HL-60 (cell line): Measurements from ENCODE around the gene CUL1.

Experiments used
- DNase-seq, 2 experiments: peaks; one replicate each; pipeline ENCODE4 v3.0.0-alpha.2; 2010 to 2020; ENCODE audit warnings: low read depth in 1 of 2, low spot score in 1 of 2
- H3K27ac ChIP-seq: fragments of 250-450 bp; sonication (Bioruptor Pico); replicated peaks from 2 replicates; pipeline ENCODE4 v1.5.1; 2020; ENCODE audit warnings: mild to moderate bottlenecking, moderate library complexity
- H3K27me3 ChIP-seq: fragments of 250-450 bp; sonication (Bioruptor Pico); 2 replicates; pipeline ENCODE4 v1.5.1; 2021; ENCODE audit warnings: mild to moderate bottlenecking, moderate library complexity; ENCODE audit not compliant: insufficient read depth, poor library complexity, severe bottlenecking
- H3K4me3 ChIP-seq: replicated peaks from 2 replicates; pipeline ENCODE4 v1.5.1; 2011; ENCODE audit warnings: mild to moderate bottlenecking, control low read depth, low read length; ENCODE audit not compliant: insufficient read depth
- CTCF ChIP-seq: IDR thresholded peaks from one replicate; pipeline ENCODE4 v1.5.1; 2011; ENCODE audit warnings: low read length, control low read depth, inconsistent platforms; ENCODE audit not compliant: insufficient read depth
- GABPA ChIP-seq: IDR thresholded peaks from 2 replicates; pipeline ENCODE4 v1.6.1; 2012; ENCODE audit warnings: low read depth
- POLR2AphosphoS5 ChIP-seq: IDR thresholded peaks from 2 replicates; pipeline ENCODE4 v1.6.1; 2012; ENCODE audit warnings: low read depth
- REST ChIP-seq: IDR thresholded peaks from 2 replicates; pipeline ENCODE4 v1.6.1; 2012; ENCODE audit warnings: low read depth; ENCODE audit not compliant: insufficient replicate concordance
- SPI1 ChIP-seq: IDR thresholded peaks from 2 replicates; pipeline ENCODE4 v1.6.1; 2012; ENCODE audit warnings: low read depth, mild to moderate bottlenecking, borderline replicate concordance

Gene CUL1

GRCh38 chr7:148698007-148698396, 701 bp upstream of the CUL1 start:
- TF ChIP-seq GABPA: no peak
- no peak for TF ChIP-seq SPI1
- TF ChIP-seq CTCF: no peak
- TF ChIP-seq REST: no peak
- TF ChIP-seq POLR2AphosphoS5: no peak
- DNase-seq: no peak
- H3K27me3 ChIP-seq: no peaks in the 10 kb centered on the region
- peak overlapping the region; percentile 87 for H3K27ac ChIP-seq
- H3K4me3 ChIP-seq: peak overlapping the region; percentile 55

GRCh38 chr7:148699024-148699781, 500 bp downstream of the CUL1 start:
- peak overlapping the region; percentile 55 for H3K4me3 ChIP-seq
- peak overlapping the region; percentile 87 for H3K27ac ChIP-seq
- no peaks in the 10 kb centered on the region for H3K27me3 ChIP-seq
- TF ChIP-seq POLR2AphosphoS5 (peak; percentile 11; the same call in 1 of the 2 replicates), CTCF (no peak)
- peak in 1 of 2 experiments; percentile 65 for DNase-seq

- peak in 1 of 2 experiments; percentile 26 for DNase-seq
- H3K27me3 ChIP-seq: no peaks in the 10 kb centered on the region
- peak overlapping the region; percentile 87 for H3K27ac ChIP-seq
- TF ChIP-seq GABPA (no peak), REST (no peak)
- H3K4me3 ChIP-seq: peak overlapping the region; percentile 55
Measured at GRCh38 chr7:148699782-148700629, 1.3 kb downstream of the CUL1 start.

- Histone ChIP-seq H3K4me3 (peak overlapping the region; percentile 55), H3K27ac (peak overlapping the region; percentile 87), H3K27me3 (no peaks in the 10 kb centered on the region)
- TF ChIP-seq POLR2AphosphoS5 (no peak), GABPA (no peak), REST (no peak), SPI1 (no peak), CTCF (no peak)
- peak in 1 of 2 experiments; percentile 57 for DNase-seq
Measured at GRCh38 chr7:148700661-148701064, 2.0 kb downstream of the CUL1 start.
